HFF-Myc (cell line): ENCODE measurements around the gene GPR143.

Experiments
- DNase-seq: peaks from one replicate; pipeline ENCODE4 v3.0.0-alpha.2; 2011; ENCODE audit warnings: low read depth; ENCODE audit errors: extremely low read depth
- H3K4me3 ChIP-seq: replicated peaks from 2 replicates; pipeline ENCODE4 v1.5.1; 2011; ENCODE audit warnings: low read depth, mild to moderate bottlenecking, control low read depth, low read length
- TF ChIP-seq, protein P1 (sequence below): IDR thresholded peaks from 2 replicates; pipeline ENCODE4 v1.5.1; 2012; ENCODE audit warnings: mild to moderate bottlenecking, low read depth, low read length, control low read depth; ENCODE audit errors: missing control alignments

Gene GPR143

GRCh38 chrX:9710332-9710731, 55.3 kb downstream of the GPR143 start:
- no peak for DNase-seq
- TF ChIP-seq, protein P1, sequence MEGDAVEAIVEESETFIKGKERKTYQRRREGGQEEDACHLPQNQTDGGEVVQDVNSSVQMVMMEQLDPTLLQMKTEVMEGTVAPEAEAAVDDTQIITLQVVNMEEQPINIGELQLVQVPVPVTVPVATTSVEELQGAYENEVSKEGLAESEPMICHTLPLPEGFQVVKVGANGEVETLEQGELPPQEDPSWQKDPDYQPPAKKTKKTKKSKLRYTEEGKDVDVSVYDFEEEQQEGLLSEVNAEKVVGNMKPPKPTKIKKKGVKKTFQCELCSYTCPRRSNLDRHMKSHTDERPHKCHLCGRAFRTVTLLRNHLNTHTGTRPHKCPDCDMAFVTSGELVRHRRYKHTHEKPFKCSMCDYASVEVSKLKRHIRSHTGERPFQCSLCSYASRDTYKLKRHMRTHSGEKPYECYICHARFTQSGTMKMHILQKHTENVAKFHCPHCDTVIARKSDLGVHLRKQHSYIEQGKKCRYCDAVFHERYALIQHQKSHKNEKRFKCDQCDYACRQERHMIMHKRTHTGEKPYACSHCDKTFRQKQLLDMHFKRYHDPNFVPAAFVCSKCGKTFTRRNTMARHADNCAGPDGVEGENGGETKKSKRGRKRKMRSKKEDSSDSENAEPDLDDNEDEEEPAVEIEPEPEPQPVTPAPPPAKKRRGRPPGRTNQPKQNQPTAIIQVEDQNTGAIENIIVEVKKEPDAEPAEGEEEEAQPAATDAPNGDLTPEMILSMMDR, result no peak
- H3K4me3 ChIP-seq, result no peak overlapping the region

DNA sequence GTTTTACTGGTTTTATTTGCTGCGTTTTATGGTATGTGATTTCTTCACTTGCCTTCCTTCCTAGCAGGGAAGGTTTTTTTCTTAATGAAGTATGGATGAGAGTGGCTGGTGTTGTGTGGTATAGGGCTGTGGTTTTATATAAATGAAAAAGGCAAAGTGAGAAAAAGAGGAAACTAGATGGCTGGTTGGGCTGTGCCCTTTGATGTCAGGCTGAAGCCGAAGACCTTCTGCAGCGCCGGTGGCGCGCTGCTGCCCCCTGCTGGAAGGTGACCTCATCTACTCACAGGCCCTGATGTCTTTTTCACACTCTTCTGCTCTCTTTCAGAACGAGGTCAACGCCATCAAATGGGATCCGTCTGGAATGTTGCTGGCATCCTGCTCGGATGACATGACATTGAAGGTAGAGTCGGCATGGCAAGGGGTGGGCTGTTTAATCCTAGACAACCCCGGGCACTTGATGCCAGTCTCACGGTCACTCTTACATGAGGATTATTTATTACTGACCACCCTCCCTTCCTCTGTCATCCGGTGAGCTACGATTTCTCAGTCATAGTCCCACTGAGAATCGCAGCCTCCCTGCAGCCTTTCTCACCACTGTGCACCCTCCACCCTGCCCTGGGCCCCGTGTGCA, 56.6 kb downstream of the GPR143 start:
- no peak for DNase-seq
- TF ChIP-seq, protein P1, result peak; percentile 71
- no peak overlapping the region for H3K4me3 ChIP-seq

DNA sequence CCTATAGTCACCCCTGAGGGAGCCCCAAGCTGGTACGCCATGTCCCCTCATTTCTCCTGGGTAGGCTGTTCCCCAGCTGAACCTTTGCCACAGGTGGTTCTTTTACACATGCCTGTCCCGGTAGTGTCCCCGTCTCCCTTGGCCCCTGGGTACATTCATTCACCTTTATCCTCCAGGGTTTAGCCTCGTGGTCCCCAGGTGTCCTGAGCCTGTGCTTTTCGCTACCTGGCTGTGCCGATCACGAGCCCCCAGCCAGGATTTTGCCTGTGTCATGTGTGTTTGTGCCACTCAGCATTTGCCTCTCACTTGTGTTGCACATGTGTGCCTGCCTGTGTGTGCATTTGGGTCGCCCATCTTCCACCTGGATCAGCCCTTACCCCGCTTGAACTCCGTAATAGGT, 57.6 kb downstream of the GPR143 start:
- DNase-seq, result no peak
- TF ChIP-seq, protein P1, result no peak
- H3K4me3 ChIP-seq, result no peak overlapping the region

DNA sequence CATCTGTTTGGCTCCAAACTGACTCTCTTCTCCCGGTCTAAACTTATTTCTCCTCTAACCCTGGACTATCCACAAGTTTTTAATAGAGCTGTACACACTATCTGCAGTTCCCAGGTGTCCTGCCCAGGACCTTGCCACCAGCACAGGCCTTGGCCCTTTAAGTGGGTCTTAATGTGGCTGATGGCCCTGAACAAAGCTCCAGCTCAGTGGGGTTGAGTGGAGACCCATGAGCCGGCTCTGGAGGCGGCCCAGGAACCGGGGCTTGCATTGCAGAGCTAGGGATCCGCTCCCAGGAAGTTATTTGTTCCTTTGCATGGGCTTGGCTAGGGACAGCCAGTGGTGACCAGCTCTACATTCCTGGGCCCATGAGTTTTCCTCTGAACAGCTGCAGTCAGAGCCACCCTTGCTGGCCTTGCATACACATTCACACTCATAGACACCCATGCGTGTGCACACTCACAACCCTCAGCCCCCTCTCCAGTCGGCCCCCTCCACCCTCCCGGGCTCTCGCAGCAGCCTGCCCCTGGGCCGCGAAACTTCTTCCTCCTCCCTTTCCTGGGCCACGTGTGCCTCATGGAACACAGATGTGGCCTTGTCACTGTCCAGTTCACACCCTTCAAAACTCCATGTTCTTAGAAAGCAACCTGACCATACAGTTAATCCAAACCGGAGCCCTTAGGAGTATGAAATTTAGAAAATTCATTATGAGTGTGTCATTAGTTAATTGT, 58.2 kb downstream of the GPR143 start:
- TF ChIP-seq, protein P1, result no peak
- no peak overlapping the region for H3K4me3 ChIP-seq
- no peak for DNase-seq

DNA sequence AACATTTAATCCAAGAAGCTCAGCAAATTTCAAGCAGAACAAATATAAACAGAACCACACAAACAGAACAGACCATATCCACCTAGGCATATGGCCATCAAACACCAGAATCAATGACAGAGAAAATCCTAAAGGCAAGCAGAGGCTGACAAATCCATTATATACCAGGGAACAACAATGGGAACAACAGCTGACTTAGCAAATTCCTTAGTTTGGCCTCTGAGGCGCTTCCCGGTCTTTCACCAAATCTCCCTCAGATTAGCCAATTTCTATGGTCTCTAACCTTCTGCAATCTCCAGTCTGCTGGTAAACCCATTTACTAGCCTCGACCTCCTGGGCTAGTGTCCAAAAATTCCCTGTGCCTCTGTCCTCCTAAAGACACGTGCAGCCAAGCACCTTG, 59.2 kb downstream of the GPR143 start:
- DNase-seq, result no peak
- no peak overlapping the region for H3K4me3 ChIP-seq
- TF ChIP-seq, protein P1, result no peak

DNA sequence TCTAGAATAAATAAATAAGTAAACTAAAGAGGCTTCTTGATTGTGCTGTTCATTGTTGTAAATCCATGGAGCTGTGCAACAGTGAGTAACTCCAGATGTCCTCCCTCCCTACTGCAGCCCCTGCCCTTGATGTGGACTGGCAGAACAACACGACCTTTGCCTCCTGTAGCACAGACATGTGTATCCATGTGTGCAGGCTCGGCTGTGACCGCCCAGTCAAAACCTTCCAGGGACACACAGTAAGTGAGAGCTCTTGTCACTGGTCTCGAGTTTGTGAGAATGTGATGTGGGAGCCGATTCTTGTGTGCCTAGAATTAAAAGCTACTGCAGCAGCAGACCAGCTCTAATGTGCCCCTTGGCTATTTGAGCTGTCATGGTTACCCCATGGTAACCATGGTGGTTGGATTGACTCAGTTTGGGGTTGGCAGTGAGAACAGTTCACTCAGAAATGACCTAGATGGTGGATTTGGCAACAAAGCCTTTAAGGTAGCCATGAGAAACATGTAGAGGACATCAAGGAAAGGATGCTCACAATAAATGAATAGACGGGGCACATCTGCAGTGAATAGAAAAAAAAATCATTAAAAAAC, 60.7 kb downstream of the GPR143 start:
- DNase-seq, result no peak
- no peak overlapping the region for H3K4me3 ChIP-seq
- TF ChIP-seq, protein P1, result no peak
